Spleen (tissue), 11 donors: ENCODE measurements around the gene CNGA2. TPM values are rescaled to one million over a fixed set of nuclear protein-coding genes. Genes with fewer than 3 reads are reported as not detected.

Source experiments
- DNase-seq: peaks from one replicate; pipeline ENCODE4 v3.0.0-alpha.2; 2020
- H3K27ac ChIP-seq, 8 donors: fragments of 200-600 bp; sonication (generic) in 7 of 8; 1 replicate in 4 of 8; 2 replicates in 4 of 8; pipeline versions ENCODE4 v1.5.0 to v1.8.0; 2016 to 2021; ENCODE audit warnings: inconsistent platforms in 4 of 8, mild to moderate bottlenecking in 4 of 8, moderate library complexity in 1 of 8
- H3K27me3 ChIP-seq, 7 donors: fragments of 200-600 bp; sonication (generic) in 6 of 7; replicated peaks in 1 of 7; 1 replicate in 4 of 7; 2 replicates in 3 of 7; pipeline versions ENCODE4 v1.5.0 to v1.8.0; 2016 to 2021; ENCODE audit warnings: inconsistent platforms in 3 of 7, mild to moderate bottlenecking in 1 of 7
- H3K36me3 ChIP-seq, 6 donors: fragments of 200-600 bp; sonication (generic) in 5 of 6; 1 replicate in 4 of 6; 2 replicates in 2 of 6; pipeline versions ENCODE4 v1.5.0 to v1.8.0; 2016 to 2021; ENCODE audit warnings: inconsistent platforms in 2 of 6
- H3K4me1 ChIP-seq, 6 donors: fragments of 200-600 bp; sonication (generic) in 5 of 6; 1 replicate in 3 of 6; 2 replicates in 3 of 6; pipeline versions ENCODE4 v1.5.0 to v1.8.0; 2016 to 2021; ENCODE audit warnings: inconsistent platforms in 3 of 6
- H3K4me3 ChIP-seq, 8 donors: fragments of 200-600 bp; sonication (generic) in 7 of 8; 1 replicate in 4 of 8; 2 replicates in 4 of 8; pipeline versions ENCODE4 v1.5.0 to v1.8.0; 2016 to 2021; ENCODE audit warnings: inconsistent platforms in 4 of 8, mild to moderate bottlenecking in 4 of 8, moderate library complexity in 2 of 8
- H3K9me3 ChIP-seq, 8 donors: fragments of 200-600 bp; sonication (generic) in 7 of 8; 1 replicate in 4 of 8; 2 replicates in 4 of 8; pipeline versions ENCODE4 v1.5.0 to v1.8.0; 2016 to 2021; ENCODE audit warnings: inconsistent platforms in 4 of 8
- POLR2A ChIP-seq, 3 donors: fragments of 450-650 bp; IDR thresholded peaks; one replicate each; pipeline ENCODE4 v1.5.1; 2017; ENCODE audit warnings: antibody characterized with exemption in 3 of 3, mild to moderate bottlenecking in 1 of 3
- POLR2AphosphoS5 ChIP-seq, 3 donors: sonication (generic); formaldehyde crosslinking; IDR thresholded peaks; one replicate each; pipeline ENCODE4 v1.5.1; 2017; ENCODE audit warnings: antibody characterized with exemption in 3 of 3
- WGBS, 5 donors: extraction: QIAGEN DNeasy Blood & Tissue Kit in 3 of 5; methylation state at CpG; one replicate each; pipeline versions ENCODE4 v1.1.5 to v1.1.7; 2013 to 2018; 5-methylcytosine and 5-hydroxymethylcytosine counted together
- intact Hi-C: fragments of 100-400 bp; cut with DNase I; formaldehyde crosslinking; loops from one replicate; pipeline ENCODE4 v1.15.0; 2023; ENCODE audit warnings: low total_unique reads
- polyA plus RNA-seq, 3 donors: library from polyadenylated mRNA; stranded (reverse); fragments of 200-250 nt; gene quantifications; one replicate each; pipeline ENCODE4 v1.2.1, GENCODE V29; 2013
- total RNA-seq, 7 donors: library from RNA; depleted of rRNA in 3 of 7; stranded (reverse); fragments of >200 nt in 3 of 7; fragmentation: NEBNext Ultra II Directional in 4 of 7; extraction: Animal tissue kit (Norgen Biotek cat#: 25700) in 4 of 7; gene quantifications; one replicate each; pipeline versions ENCODE4 v1.1.0 to v1.2.1, GENCODE V29; 2016 to 2021
- TF ChIP-seq, protein P1 (sequence below), 11 experiments: fragments of 200-600 bp in 7 of 11; fragments of 450-650 bp in 4 of 11; sonication (generic) in 4 of 11; IDR thresholded peaks in 8 of 11; conservative IDR thresholded peaks in 3 of 11; 1 replicate in 7 of 11; 2 replicates in 4 of 11; pipeline versions ENCODE4 v1.4.0 to v1.8.0; 2016 to 2021; ENCODE audit warnings: antibody characterized with exemption in 11 of 11, inconsistent platforms in 4 of 11, mild to moderate bottlenecking in 1 of 11
- donor health status: healthy with polysubstance abuse.
- donor health status: DM: no; HTN: no; CAD: no; lungs with moderate emphysema.
- donor health status: DM: no; HTN: no; CAD: no.
- donor health status: Bipolar disorder and iron deficiency.
- donor health status: healthy.
- donor health status: DM: no; HTN: no; CAD: no.
- donor health status: DM: yes; HTN: yes; CAD: no.

The CNGA2 gene
- total and polyA plus RNA-seq, 10 donors: not detected

DNA sequence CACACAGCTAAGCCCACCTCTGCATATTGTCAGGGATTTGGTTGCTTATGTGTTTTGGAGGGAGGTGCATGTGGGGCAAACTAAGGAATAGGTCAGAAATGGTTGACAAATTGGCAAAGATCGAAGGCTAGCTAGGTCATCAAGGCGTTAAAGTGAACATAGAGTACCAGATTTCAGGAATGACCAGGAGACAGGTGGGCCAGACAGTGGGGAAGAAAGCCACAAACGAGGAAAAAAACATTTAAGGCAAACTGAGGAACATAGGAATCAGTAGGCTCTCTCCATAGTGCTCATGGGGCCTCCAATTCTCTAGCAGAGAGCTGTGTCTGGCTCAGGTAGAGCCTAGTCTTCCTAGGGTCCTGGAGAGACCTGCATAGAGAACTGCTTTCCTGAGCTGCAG is 57.4 kb downstream of the CNGA2 start:
- 47 to 85% (median 70%) methylated on average over 3 of the region's 3 CpGs for WGBS, 5 donors

GRCh38 chrX:151792505-151792904 is 58.0 kb downstream of the CNGA2 start:
- intact Hi-C loops: no loop called here
- no peak for DNase-seq
- Histone ChIP-seq H3K36me3 (no peaks in the 10 kb centered on the region), H3K27me3 (no peaks in the 10 kb centered on the region), H3K27ac (no peak overlapping the region), H3K9me3 (no peaks in the 10 kb centered on the region), H3K4me3 (no peak overlapping the region), H3K4me1 (no peaks in the 10 kb centered on the region)
- TF ChIP-seq, protein P1, sequence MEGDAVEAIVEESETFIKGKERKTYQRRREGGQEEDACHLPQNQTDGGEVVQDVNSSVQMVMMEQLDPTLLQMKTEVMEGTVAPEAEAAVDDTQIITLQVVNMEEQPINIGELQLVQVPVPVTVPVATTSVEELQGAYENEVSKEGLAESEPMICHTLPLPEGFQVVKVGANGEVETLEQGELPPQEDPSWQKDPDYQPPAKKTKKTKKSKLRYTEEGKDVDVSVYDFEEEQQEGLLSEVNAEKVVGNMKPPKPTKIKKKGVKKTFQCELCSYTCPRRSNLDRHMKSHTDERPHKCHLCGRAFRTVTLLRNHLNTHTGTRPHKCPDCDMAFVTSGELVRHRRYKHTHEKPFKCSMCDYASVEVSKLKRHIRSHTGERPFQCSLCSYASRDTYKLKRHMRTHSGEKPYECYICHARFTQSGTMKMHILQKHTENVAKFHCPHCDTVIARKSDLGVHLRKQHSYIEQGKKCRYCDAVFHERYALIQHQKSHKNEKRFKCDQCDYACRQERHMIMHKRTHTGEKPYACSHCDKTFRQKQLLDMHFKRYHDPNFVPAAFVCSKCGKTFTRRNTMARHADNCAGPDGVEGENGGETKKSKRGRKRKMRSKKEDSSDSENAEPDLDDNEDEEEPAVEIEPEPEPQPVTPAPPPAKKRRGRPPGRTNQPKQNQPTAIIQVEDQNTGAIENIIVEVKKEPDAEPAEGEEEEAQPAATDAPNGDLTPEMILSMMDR (IDR thresholded peaks at IDR 0.05 in 8 of 11, conservative IDR thresholded peaks at IDR 0.05 in 3 of 11): no peak
- TF ChIP-seq POLR2AphosphoS5 (IDR thresholded peaks at IDR 0.05) (no peak), POLR2A (IDR thresholded peaks at IDR 0.05) (no peak)
- WGBS, 5 donors: 77 to 93% (median 86%) methylated on average over 5 of the region's 5 CpGs

More for the DNA sequence above, 57.4 kb downstream of the CNGA2 start:
- no peaks in the 10 kb centered on the region for H3K9me3 ChIP-seq
- no peaks in the 10 kb centered on the region for H3K27me3 ChIP-seq
- H3K4me1 ChIP-seq: no peaks in the 10 kb centered on the region
- TF ChIP-seq POLR2AphosphoS5 (IDR thresholded peaks at IDR 0.05) (no peak), POLR2A (IDR thresholded peaks at IDR 0.05) (no peak)
- TF ChIP-seq, protein P1 (IDR thresholded peaks at IDR 0.05 in 8 of 11, conservative IDR thresholded peaks at IDR 0.05 in 3 of 11): no peak
- DNase-seq: no peak
- H3K36me3 ChIP-seq: no peaks in the 10 kb centered on the region
- H3K27ac ChIP-seq: no peak overlapping the region
- intact Hi-C loops: no loop called here
- H3K4me3 ChIP-seq: no peak overlapping the region

DNA sequence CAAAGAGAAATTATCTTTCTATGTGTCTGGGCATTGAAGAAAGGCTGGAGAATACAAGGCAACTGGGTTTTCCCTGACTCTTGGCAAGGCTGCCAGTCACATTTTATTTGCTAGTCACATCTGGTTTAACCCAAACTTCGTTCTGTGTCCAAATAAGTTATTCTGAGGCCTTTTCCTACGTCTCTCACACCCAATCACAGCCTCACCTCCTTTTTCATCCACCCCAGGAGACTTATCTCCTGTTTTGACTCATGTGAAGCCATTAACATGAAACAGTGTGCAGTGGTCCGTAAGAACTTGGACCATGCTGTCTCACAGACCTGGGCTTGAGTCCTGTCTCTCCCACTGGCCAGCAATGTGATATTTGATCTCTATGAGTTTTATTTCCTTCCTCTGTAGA is 59.3 kb downstream of the CNGA2 start:
- WGBS, 5 donors: 43 to 78% (median 65%) methylated on average over 3 of the region's 3 CpGs
- TF ChIP-seq, protein P1 (IDR thresholded peaks at IDR 0.05 in 8 of 11, conservative IDR thresholded peaks at IDR 0.05 in 3 of 11): no peak
- TF ChIP-seq POLR2AphosphoS5 (IDR thresholded peaks at IDR 0.05): no peak
- no peak for TF ChIP-seq POLR2A (IDR thresholded peaks at IDR 0.05)
- Histone ChIP-seq H3K4me1 (no peaks in the 10 kb centered on the region), H3K4me3 (no peak overlapping the region), H3K27me3 (no peaks in the 10 kb centered on the region), H3K36me3 (no peaks in the 10 kb centered on the region), H3K9me3 (no peaks in the 10 kb centered on the region), H3K27ac (no peak overlapping the region)
- DNase-seq: no peak
- intact Hi-C loops: no loop called here

Other genes starting within 250 kb of the CNGA2 start
- not detected for gene PASD1, start 171.1 kb upstream of the CNGA2 start, total RNA-seq
- gene PASD1, start 171.1 kb upstream of the CNGA2 start, polyA plus RNA-seq: not detected
- gene PRRG3, start 39.3 kb upstream of the CNGA2 start, total RNA-seq: 1 to 10 TPM in 6 of 7 donors, under 1 TPM in 1; 0.79 to 4.3 (median 1.8) TPM
- gene PRRG3, start 39.3 kb upstream of the CNGA2 start, polyA plus RNA-seq: under 1 TPM; 0.06 to 0.99 (median 0.22) TPM
- gene FATE1, start 18.7 kb upstream of the CNGA2 start, total RNA-seq: not detected
- under 1 TPM in 1 of 3 donors, not detected in 2; 0.06 TPM for gene FATE1, start 18.7 kb upstream of the CNGA2 start, polyA plus RNA-seq
- not detected for gene MAGEA4, start 178.1 kb downstream of the CNGA2 start, total RNA-seq
- not detected for gene MAGEA4, start 178.1 kb downstream of the CNGA2 start, polyA plus RNA-seq
- gene GABRE, start 239.9 kb downstream of the CNGA2 start, total RNA-seq: 10 to 100 TPM; 11.2 to 32.6 (median 21.4) TPM
- 1 to 10 TPM; 1.8 to 7.4 (median 6.1) TPM for gene GABRE, start 239.9 kb downstream of the CNGA2 start, polyA plus RNA-seq